HEK293 (cell line): ENCODE results near the gene AADACL2.

ENCODE experiments used
- CTCF ChIA-PET: fragments of 350-600 bp; formaldehyde crosslinking; extraction: SDS; loops from one replicate; lab custom pipeline; 2021; ENCODE audit warnings: antibody characterized with exemption; lab: Yijun Ruan, JAX
- POLR2A ChIA-PET: fragments of 300-600 bp; formaldehyde crosslinking; extraction: SDS; loops from one replicate; lab custom pipeline; 2020; ENCODE audit warnings: antibody characterized with exemption, inconsistent platforms; lab: Yijun Ruan, JAX
- H3K27ac ChIP-seq: fragments of 200-500 bp; sonication (Bioruptor generic); 2 replicates; pipeline ENCODE4 v1.5.1; 2014; ENCODE audit warnings: low read depth, low read length, control low read depth, inconsistent platforms; ENCODE audit errors: extremely low read depth
- H3K36me3 ChIP-seq, 2 experiments: fragments of 200-500 bp in 1 of 2; sonication (Bioruptor generic) in 1 of 2; 1 replicate in 1 of 2; 2 replicates in 1 of 2; pipeline ENCODE4 v1.5.1; 2014 to 2017; ENCODE audit warnings: inconsistent platforms in 2 of 2, low read length in 2 of 2; ENCODE audit not compliant: control insufficient read depth in 2 of 2, insufficient read depth in 1 of 2
- H3K4me1 ChIP-seq: fragments of 200-500 bp; sonication (Bioruptor generic); 2 replicates; pipeline ENCODE4 v1.5.1; 2014; ENCODE audit warnings: mild to moderate bottlenecking, low read length, inconsistent platforms; ENCODE audit not compliant: control insufficient read depth, insufficient read depth
- H3K4me3 ChIP-seq: 2 replicates; pipeline ENCODE4 v1.5.1; 2011; ENCODE audit warnings: low read depth, mild to moderate bottlenecking, control low read depth, low read length, moderate library complexity
- H3K9me3 ChIP-seq: fragments of 200-500 bp; sonication (Bioruptor generic); 2 replicates; pipeline ENCODE4 v1.5.1; 2014; ENCODE audit warnings: low read depth, low read length, inconsistent platforms; ENCODE audit not compliant: control insufficient read depth, insufficient read depth
- GFI1B ChIP-seq: fragments of 450-650 bp; formaldehyde crosslinking; IDR thresholded peaks from 2 replicates; pipeline ENCODE4 v1.5.1; 2016; ENCODE audit warnings: missing biosample characterization, missing genetic modification characterization
- KLF17 ChIP-seq: fragments of 450-650 bp; formaldehyde crosslinking; IDR thresholded peaks from 2 replicates; pipeline ENCODE4 v1.5.1; 2016; ENCODE audit warnings: missing biosample characterization, missing genetic modification characterization
- KLF8 ChIP-seq: fragments of 450-650 bp; formaldehyde crosslinking; IDR thresholded peaks from 2 replicates; pipeline ENCODE4 v1.5.1; 2016; ENCODE audit warnings: missing biosample characterization, missing genetic modification characterization
- MYNN ChIP-seq: fragments of 450-650 bp; formaldehyde crosslinking; IDR thresholded peaks from 2 replicates; pipeline ENCODE4 v1.5.1; 2016; ENCODE audit warnings: missing biosample characterization, missing genetic modification characterization, borderline replicate concordance
- SP7 ChIP-seq: fragments of 450-650 bp; formaldehyde crosslinking; IDR thresholded peaks from 2 replicates; pipeline ENCODE4 v1.5.1; 2016; ENCODE audit warnings: missing biosample characterization, missing genetic modification characterization
- YY2 ChIP-seq: fragments of 450-650 bp; formaldehyde crosslinking; IDR thresholded peaks from 2 replicates; pipeline ENCODE4 v1.5.1; 2016; ENCODE audit warnings: missing biosample characterization, missing genetic modification characterization
- ZNF133 ChIP-seq: fragments of 450-650 bp; formaldehyde crosslinking; IDR thresholded peaks from 2 replicates; pipeline ENCODE4 v1.5.1; 2016; ENCODE audit warnings: missing biosample characterization, missing genetic modification characterization
- ZNF175 ChIP-seq: fragments of 450-650 bp; formaldehyde crosslinking; IDR thresholded peaks from 2 replicates; pipeline ENCODE4 v1.5.1; 2016; ENCODE audit warnings: missing biosample characterization, missing genetic modification characterization
- ZNF184 ChIP-seq: fragments of 450-650 bp; IDR thresholded peaks from 2 replicates; pipeline ENCODE4 v1.5.1; 2018; ENCODE audit warnings: missing biosample characterization, mild to moderate bottlenecking, missing genetic modification characterization
- ZNF391 ChIP-seq: fragments of 450-650 bp; formaldehyde crosslinking; IDR thresholded peaks from 2 replicates; pipeline ENCODE4 v1.5.1; 2016; ENCODE audit warnings: low read depth, missing biosample characterization, missing genetic modification characterization, borderline replicate concordance
- ZNF398 ChIP-seq: fragments of 450-650 bp; formaldehyde crosslinking; IDR thresholded peaks from 2 replicates; pipeline ENCODE4 v1.5.1; 2017; ENCODE audit warnings: missing biosample characterization, missing genetic modification characterization
- ZNF510 ChIP-seq: fragments of 450-650 bp; formaldehyde crosslinking; IDR thresholded peaks from 2 replicates; pipeline ENCODE4 v1.5.1; 2018; ENCODE audit warnings: mild to moderate bottlenecking, missing genetic modification characterization, missing biosample characterization; ENCODE audit not compliant: insufficient replicate concordance
- ZNF521 ChIP-seq: fragments of 450-650 bp; formaldehyde crosslinking; IDR thresholded peaks from 2 replicates; pipeline ENCODE4 v1.5.1; 2017; ENCODE audit warnings: missing biosample characterization, mild to moderate bottlenecking, missing genetic modification characterization
- ZNF830 ChIP-seq: fragments of 450-650 bp; IDR thresholded peaks from 2 replicates; pipeline ENCODE4 v1.5.0; 2018; ENCODE audit warnings: missing biosample characterization, missing genetic modification characterization, low read depth, mild to moderate bottlenecking, moderate library complexity
- ZSCAN16 ChIP-seq: fragments of 450-650 bp; formaldehyde crosslinking; IDR thresholded peaks from 2 replicates; pipeline ENCODE4 v1.5.1; 2016; ENCODE audit warnings: missing biosample characterization, missing genetic modification characterization
- TF ChIP-seq, protein P1 (sequence below): fragments of 450-650 bp; formaldehyde crosslinking; IDR thresholded peaks from 2 replicates; pipeline ENCODE4 v1.5.1; 2016; ENCODE audit warnings: missing biosample characterization, missing genetic modification characterization

The AADACL2 gene

GRCh38 chr3:151775314-151776258, 41.9 kb downstream of the AADACL2 start:
- Histone ChIP-seq H3K4me1 (no peaks in the 10 kb centered on the region), H3K9me3 (no peaks in the 10 kb centered on the region), H3K27ac (no peak overlapping the region), H3K36me3 (no peaks in the 10 kb centered on the region), H3K4me3 (no peak overlapping the region)
- ChIA-PET CTCF (interaction anchor here (0.6 kb wide), 1 partner anchor 66 kb away, joined by 3 read pairs; no protein-coding TSS in a partner anchor), POLR2A (no interaction called here)
- TF ChIP-seq ZNF521 (tag by site-specific recombination) = no peak
- TF ChIP-seq ZNF133 (tag by site-specific recombination) = no peak
- no peak for TF ChIP-seq ZNF391
- TF ChIP-seq ZNF510 = no peak
- TF ChIP-seq MYNN = no peak
- no peak for TF ChIP-seq ZNF398
- TF ChIP-seq KLF17 = no peak
- TF ChIP-seq, protein P1, sequence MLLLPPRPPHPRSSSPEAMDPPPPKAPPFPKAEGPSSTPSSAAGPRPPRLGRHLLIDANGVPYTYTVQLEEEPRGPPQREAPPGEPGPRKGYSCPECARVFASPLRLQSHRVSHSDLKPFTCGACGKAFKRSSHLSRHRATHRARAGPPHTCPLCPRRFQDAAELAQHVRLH (tag by site-specific recombination) = no peak
- TF ChIP-seq ZNF830 (tag by site-specific recombination) = no peak

GRCh38 chr3:151776259-151776740, 42.6 kb downstream of the AADACL2 start:
- POLR2A ChIA-PET = no interaction called here
- H3K4me3 ChIP-seq = no peak overlapping the region

GRCh38 chr3:151777880-151778279, 44.2 kb downstream of the AADACL2 start:
- POLR2A ChIA-PET = no interaction called here
- H3K4me1 ChIP-seq = no peaks in the 10 kb centered on the region
- CTCF ChIA-PET = interaction anchor here (0.6 kb wide), 1 partner anchor 202 kb away, joined by 3 read pairs; no protein-coding TSS in a partner anchor

More at GRCh38 chr3:151776259-151776740, 42.6 kb downstream of the AADACL2 start:
- CTCF ChIA-PET = no interaction called here
- Histone ChIP-seq H3K9me3 (no peaks in the 10 kb centered on the region), H3K36me3 (no peaks in the 10 kb centered on the region)
- TF ChIP-seq SP7 (tag by site-specific recombination) (no peak), YY2 (tag by site-specific recombination) (no peak), ZNF175 (tag by site-specific recombination) (no peak), GFI1B (no peak), ZSCAN16 (tag by site-specific recombination) (no peak)
- TF ChIP-seq, all 188 proteins: peak for 0
- no peaks in the 10 kb centered on the region for H3K4me1 ChIP-seq
- no peak overlapping the region for H3K27ac ChIP-seq

More at GRCh38 chr3:151777880-151778279, 44.2 kb downstream of the AADACL2 start:
- Histone ChIP-seq H3K36me3 (no peaks in the 10 kb centered on the region), H3K9me3 (no peaks in the 10 kb centered on the region), H3K27ac (no peak overlapping the region), H3K4me3 (no peak overlapping the region)
- TF ChIP-seq ZNF184 (tag by site-specific recombination) (no peak), KLF8 (no peak)
